WTC11 (cell line): ENCODE data around the gene PRSS1. TPM values are rescaled to one million over a fixed set of nuclear protein-coding genes. Genes with fewer than 3 reads are reported as not detected.
"Not testable (repeated sequence)": the region's sequence is repeated elsewhere in the genome, so short reads cannot be mapped to it uniquely, and the experiment has no call there.

Experiments
- ATAC-seq: fragments of 200-7000 bp; cut with Tn5 transposase; 2 replicates; pipeline ENCODE4 v1.10.0; 2021; ENCODE audit warnings: mild to moderate bottlenecking, moderate library complexity
- CTCF ChIA-PET: fragments of 300-600 bp; sonication (Branson Sonifier 250); formaldehyde crosslinking; loops from one replicate; lab custom pipeline; 2021; ENCODE audit warnings: antibody characterized with exemption; lab: Charles Lee
- POLR2A ChIA-PET: fragments of 350-600 bp; sonication (Branson Sonifier 250); formaldehyde crosslinking; loops from one replicate; lab custom pipeline; 2021; ENCODE audit warnings: antibody characterized with exemption; lab: Charles Lee
- DNase-seq: peaks from one replicate; pipeline ENCODE4 v3.0.0; 2021; ENCODE audit warnings: low spot score
- H3K27ac Mint-ChIP-seq: 2 replicates; pipeline ENCODE4 v1.8.0; 2021; ENCODE audit warnings: mixed read lengths
- H3K27me3 Mint-ChIP-seq: 2 replicates; pipeline ENCODE4 v1.8.0; 2021; ENCODE audit warnings: low read depth, mild to moderate bottlenecking, moderate library complexity, mixed read lengths
- H3K36me3 Mint-ChIP-seq: 2 replicates; pipeline ENCODE4 v1.8.0; 2021; ENCODE audit warnings: mixed read lengths
- H3K4me1 Mint-ChIP-seq: 2 replicates; pipeline ENCODE4 v1.8.0; 2022; ENCODE audit warnings: mixed read lengths
- H3K4me3 Mint-ChIP-seq: 2 replicates; pipeline ENCODE4 v1.8.0; 2021; ENCODE audit warnings: mild to moderate bottlenecking, moderate library complexity, mixed read lengths
- H3K9me3 Mint-ChIP-seq: 2 replicates; pipeline ENCODE4 v1.8.0; 2021; ENCODE audit warnings: mixed read lengths
- CBFB ChIP-seq: sonication (generic); formaldehyde crosslinking; IDR thresholded peaks from 2 replicates; pipeline ENCODE4 v1.8.1; 2022; ENCODE audit warnings: mild to moderate bottlenecking, low read depth, missing genetic modification reagents
- FOXJ3 ChIP-seq: sonication (generic); formaldehyde crosslinking; IDR thresholded peaks from 2 replicates; pipeline ENCODE4 v1.9.0; 2021; ENCODE audit warnings: missing genetic modification reagents, mild to moderate bottlenecking, borderline replicate concordance
- GABPB1 ChIP-seq: sonication (generic); formaldehyde crosslinking; IDR thresholded peaks from 2 replicates; pipeline ENCODE4 v1.8.1; 2023; ENCODE audit warnings: mild to moderate bottlenecking, missing genetic modification reagents
- GRHL2 ChIP-seq: fragments of 250-450 bp; sonication (Bioruptor Pico); IDR thresholded peaks from 2 replicates; pipeline ENCODE4 v1.8.0; 2022; ENCODE audit warnings: mild to moderate bottlenecking, moderate library complexity; ENCODE audit not compliant: insufficient replicate concordance, severe bottlenecking
- KAT7 ChIP-seq: sonication (generic); formaldehyde crosslinking; IDR thresholded peaks from 2 replicates; pipeline ENCODE4 v1.8.1; 2023; ENCODE audit warnings: missing genetic modification reagents, mild to moderate bottlenecking, borderline replicate concordance
- NFATC4 ChIP-seq: fragments of 250-450 bp; sonication (Bioruptor Pico); IDR thresholded peaks from 2 replicates; pipeline ENCODE4 v1.9.0; 2021; ENCODE audit warnings: mild to moderate bottlenecking
- NR1H2 ChIP-seq: sonication (generic); formaldehyde crosslinking; IDR thresholded peaks from 2 replicates; pipeline ENCODE4 v1.9.0; 2021; ENCODE audit warnings: mild to moderate bottlenecking, moderate library complexity, missing genetic modification reagents
- NR2C2 ChIP-seq: sonication (generic); formaldehyde crosslinking; IDR thresholded peaks from 2 replicates; pipeline ENCODE4 v1.8.0; 2022; ENCODE audit warnings: mild to moderate bottlenecking, missing genetic modification reagents
- OVOL2 ChIP-seq: fragments of 250-450 bp; sonication (Bioruptor Pico); IDR thresholded peaks from 2 replicates; pipeline ENCODE4 v1.9.0; 2021; ENCODE audit warnings: mild to moderate bottlenecking, borderline replicate concordance
- SMAD3 ChIP-seq: sonication (generic); formaldehyde crosslinking; IDR thresholded peaks from 2 replicates; pipeline ENCODE4 v1.8.0; 2022; ENCODE audit warnings: missing genetic modification reagents, mild to moderate bottlenecking, borderline replicate concordance
- SMAD4 ChIP-seq: sonication (generic); formaldehyde crosslinking; IDR thresholded peaks from 2 replicates; pipeline ENCODE4 v1.8.0; 2022; ENCODE audit warnings: mild to moderate bottlenecking, missing genetic modification reagents
- SP1 ChIP-seq: sonication (generic); formaldehyde crosslinking; conservative IDR thresholded peaks from 2 replicates; pipeline ENCODE4 v1.8.1; 2022; ENCODE audit warnings: missing genetic modification reagents
- TEAD4 ChIP-seq: sonication (generic); formaldehyde crosslinking; IDR thresholded peaks from 2 replicates; pipeline ENCODE4 v1.8.0; 2022; ENCODE audit warnings: mild to moderate bottlenecking, missing genetic modification reagents
- USF1 ChIP-seq: sonication (generic); formaldehyde crosslinking; IDR thresholded peaks from 2 replicates; pipeline ENCODE4 v1.8.0; 2022; ENCODE audit warnings: mild to moderate bottlenecking, missing genetic modification reagents
- ZBTB21 ChIP-seq: sonication (generic); formaldehyde crosslinking; IDR thresholded peaks from 2 replicates; pipeline ENCODE4 v1.8.1; 2023; ENCODE audit warnings: mild to moderate bottlenecking, missing genetic modification reagents, borderline replicate concordance
- ZNF219 ChIP-seq: sonication (generic); formaldehyde crosslinking; IDR thresholded peaks from 2 replicates; pipeline ENCODE4 v1.8.0; 2023; ENCODE audit warnings: missing genetic modification reagents, mild to moderate bottlenecking, borderline replicate concordance
- ZNF263 ChIP-seq: sonication (generic); formaldehyde crosslinking; IDR thresholded peaks from 2 replicates; pipeline ENCODE4 v1.8.1; 2022; ENCODE audit warnings: low read depth, mild to moderate bottlenecking, moderate library complexity, missing genetic modification reagents
- total RNA-seq: library from RNA; stranded (reverse); gene quantifications from 3 replicates; pipeline ENCODE4 v1.2.3, GENCODE V29; 2021
- TF ChIP-seq, protein P1 (sequence below): sonication (generic); formaldehyde crosslinking; IDR thresholded peaks from 2 replicates; pipeline ENCODE4 v1.8.0; 2022; ENCODE audit warnings: mild to moderate bottlenecking, missing genetic modification reagents
- TF ChIP-seq, protein P2 (sequence below): sonication (generic); formaldehyde crosslinking; conservative IDR thresholded peaks from 2 replicates; pipeline ENCODE4 v1.8.1; 2023; ENCODE audit warnings: mild to moderate bottlenecking, low read depth, missing genetic modification reagents, moderate library complexity
- TF ChIP-seq, protein P3 (sequence below): sonication (generic); formaldehyde crosslinking; conservative IDR thresholded peaks from 2 replicates; pipeline ENCODE4 v1.8.1; 2022; ENCODE audit warnings: mild to moderate bottlenecking, missing genetic modification reagents
- TF ChIP-seq, protein P4 (sequence below): fragments of 250-450 bp; sonication (Bioruptor Pico); IDR thresholded peaks from 2 replicates; pipeline ENCODE4 v2.1.2; 2022; ENCODE audit warnings: mild to moderate bottlenecking, moderate library complexity
- TF ChIP-seq, protein P5 (sequence below): sonication (generic); formaldehyde crosslinking; IDR thresholded peaks from 2 replicates; pipeline ENCODE4 v1.8.1; 2023; ENCODE audit warnings: mild to moderate bottlenecking, moderate library complexity, missing genetic modification reagents

PRSS1 gene
- total RNA-seq, 1 experiment from 2014 or later = 11.1 TPM

GRCh38 chr7:142753366-142753765, 4.1 kb downstream of the PRSS1 start:
- POLR2A ChIA-PET = no interaction called here
- 0 out of 2 replicates have a peak, but pooled peaks cover 4% of the 10 kb centered on the region for H3K4me1 Mint-ChIP-seq
- no peak for ATAC-seq
- H3K36me3 Mint-ChIP-seq = no peaks in the 10 kb centered on the region
- TF ChIP-seq NFATC4 (CRISPR knock-in tag) (no peak), TEAD4 (CRISPR knock-in tag) (no peak), NR1H2 (CRISPR knock-in tag) (no peak), ZNF219 (CRISPR knock-in tag) (no peak), ZNF263 (CRISPR knock-in tag) (no peak), SMAD3 (no peak), GRHL2 (CRISPR knock-in tag) (no peak), OVOL2 (CRISPR knock-in tag) (no peak), KAT7 (no peak), NR2C2 (no peak)
- TF ChIP-seq, protein P1, sequence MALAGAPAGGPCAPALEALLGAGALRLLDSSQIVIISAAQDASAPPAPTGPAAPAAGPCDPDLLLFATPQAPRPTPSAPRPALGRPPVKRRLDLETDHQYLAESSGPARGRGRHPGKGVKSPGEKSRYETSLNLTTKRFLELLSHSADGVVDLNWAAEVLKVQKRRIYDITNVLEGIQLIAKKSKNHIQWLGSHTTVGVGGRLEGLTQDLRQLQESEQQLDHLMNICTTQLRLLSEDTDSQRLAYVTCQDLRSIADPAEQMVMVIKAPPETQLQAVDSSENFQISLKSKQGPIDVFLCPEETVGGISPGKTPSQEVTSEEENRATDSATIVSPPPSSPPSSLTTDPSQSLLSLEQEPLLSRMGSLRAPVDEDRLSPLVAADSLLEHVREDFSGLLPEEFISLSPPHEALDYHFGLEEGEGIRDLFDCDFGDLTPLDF = no peak
- TF ChIP-seq, protein P2, sequence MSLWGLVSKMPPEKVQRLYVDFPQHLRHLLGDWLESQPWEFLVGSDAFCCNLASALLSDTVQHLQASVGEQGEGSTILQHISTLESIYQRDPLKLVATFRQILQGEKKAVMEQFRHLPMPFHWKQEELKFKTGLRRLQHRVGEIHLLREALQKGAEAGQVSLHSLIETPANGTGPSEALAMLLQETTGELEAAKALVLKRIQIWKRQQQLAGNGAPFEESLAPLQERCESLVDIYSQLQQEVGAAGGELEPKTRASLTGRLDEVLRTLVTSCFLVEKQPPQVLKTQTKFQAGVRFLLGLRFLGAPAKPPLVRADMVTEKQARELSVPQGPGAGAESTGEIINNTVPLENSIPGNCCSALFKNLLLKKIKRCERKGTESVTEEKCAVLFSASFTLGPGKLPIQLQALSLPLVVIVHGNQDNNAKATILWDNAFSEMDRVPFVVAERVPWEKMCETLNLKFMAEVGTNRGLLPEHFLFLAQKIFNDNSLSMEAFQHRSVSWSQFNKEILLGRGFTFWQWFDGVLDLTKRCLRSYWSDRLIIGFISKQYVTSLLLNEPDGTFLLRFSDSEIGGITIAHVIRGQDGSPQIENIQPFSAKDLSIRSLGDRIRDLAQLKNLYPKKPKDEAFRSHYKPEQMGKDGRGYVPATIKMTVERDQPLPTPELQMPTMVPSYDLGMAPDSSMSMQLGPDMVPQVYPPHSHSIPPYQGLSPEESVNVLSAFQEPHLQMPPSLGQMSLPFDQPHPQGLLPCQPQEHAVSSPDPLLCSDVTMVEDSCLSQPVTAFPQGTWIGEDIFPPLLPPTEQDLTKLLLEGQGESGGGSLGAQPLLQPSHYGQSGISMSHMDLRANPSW (CRISPR knock-in tag) = no peak
- TF ChIP-seq, protein P3, sequence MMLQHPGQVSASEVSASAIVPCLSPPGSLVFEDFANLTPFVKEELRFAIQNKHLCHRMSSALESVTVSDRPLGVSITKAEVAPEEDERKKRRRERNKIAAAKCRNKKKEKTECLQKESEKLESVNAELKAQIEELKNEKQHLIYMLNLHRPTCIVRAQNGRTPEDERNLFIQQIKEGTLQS (CRISPR knock-in tag) = no peak
- H3K4me3 Mint-ChIP-seq = no peak overlapping the region
- CTCF ChIA-PET = interaction anchor here (1.0 to 1.3 kb wide), 2 partner anchors 21 to 30 kb away, joined by 3 read pairs; no protein-coding TSS in a partner anchor
- peaks cover 17% of the 10 kb centered on the region for H3K9me3 Mint-ChIP-seq
- H3K27me3 Mint-ChIP-seq = peaks cover 7% of the 10 kb centered on the region
- no peak for DNase-seq
- no peak overlapping the region for H3K27ac Mint-ChIP-seq

GRCh38 chr7:142753925-142754491, 4.7 kb downstream of the PRSS1 start:
- not testable (repeated sequence) for ATAC-seq, H3K4me3 Mint-ChIP-seq, DNase-seq, H3K36me3 Mint-ChIP-seq, H3K4me1 Mint-ChIP-seq, H3K27me3 Mint-ChIP-seq, H3K27ac Mint-ChIP-seq
- ChIA-PET POLR2A (interaction anchor here (0.6 kb wide), 1 partner anchor 597 kb away, joined by 3 read pairs; no protein-coding TSS in a partner anchor), CTCF (interaction anchor here (1.0 to 1.3 kb wide), 2 partner anchors 21 to 29 kb away, joined by 3 read pairs; no protein-coding TSS in a partner anchor)
- H3K9me3 Mint-ChIP-seq = peaks cover 17% of the 10 kb centered on the region

- peaks cover 13% of the 10 kb centered on the region for H3K27me3 Mint-ChIP-seq
- DNase-seq (no peak), ATAC-seq (no peak)
- ChIA-PET POLR2A (no interaction called here), CTCF (no interaction called here)
- H3K4me1 Mint-ChIP-seq = no peaks in the 10 kb centered on the region
- H3K4me3 Mint-ChIP-seq = no peak overlapping the region
- H3K27ac Mint-ChIP-seq = no peak overlapping the region
- peaks cover 17% of the 10 kb centered on the region for H3K9me3 Mint-ChIP-seq
- H3K36me3 Mint-ChIP-seq = no peaks in the 10 kb centered on the region
- TF ChIP-seq GRHL2 (CRISPR knock-in tag) = no peak
- TF ChIP-seq, protein P4, sequence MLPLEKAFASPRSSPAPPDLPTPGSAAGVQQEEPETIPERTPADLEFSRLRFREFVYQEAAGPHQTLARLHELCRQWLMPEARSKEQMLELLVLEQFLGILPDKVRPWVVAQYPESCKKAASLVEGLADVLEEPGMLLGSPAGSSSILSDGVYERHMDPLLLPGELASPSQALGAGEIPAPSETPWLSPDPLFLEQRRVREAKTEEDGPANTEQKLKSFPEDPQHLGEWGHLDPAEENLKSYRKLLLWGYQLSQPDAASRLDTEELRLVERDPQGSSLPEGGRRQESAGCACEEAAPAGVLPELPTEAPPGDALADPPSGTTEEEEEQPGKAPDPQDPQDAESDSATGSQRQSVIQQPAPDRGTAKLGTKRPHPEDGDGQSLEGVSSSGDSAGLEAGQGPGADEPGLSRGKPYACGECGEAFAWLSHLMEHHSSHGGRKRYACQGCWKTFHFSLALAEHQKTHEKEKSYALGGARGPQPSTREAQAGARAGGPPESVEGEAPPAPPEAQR (CRISPR knock-in tag) = no peak
- no peak for TF ChIP-seq SP1 (CRISPR knock-in tag)
- TF ChIP-seq GABPB1 = no peak
- no peak for TF ChIP-seq USF1 (CRISPR knock-in tag)
- TF ChIP-seq, protein P5, sequence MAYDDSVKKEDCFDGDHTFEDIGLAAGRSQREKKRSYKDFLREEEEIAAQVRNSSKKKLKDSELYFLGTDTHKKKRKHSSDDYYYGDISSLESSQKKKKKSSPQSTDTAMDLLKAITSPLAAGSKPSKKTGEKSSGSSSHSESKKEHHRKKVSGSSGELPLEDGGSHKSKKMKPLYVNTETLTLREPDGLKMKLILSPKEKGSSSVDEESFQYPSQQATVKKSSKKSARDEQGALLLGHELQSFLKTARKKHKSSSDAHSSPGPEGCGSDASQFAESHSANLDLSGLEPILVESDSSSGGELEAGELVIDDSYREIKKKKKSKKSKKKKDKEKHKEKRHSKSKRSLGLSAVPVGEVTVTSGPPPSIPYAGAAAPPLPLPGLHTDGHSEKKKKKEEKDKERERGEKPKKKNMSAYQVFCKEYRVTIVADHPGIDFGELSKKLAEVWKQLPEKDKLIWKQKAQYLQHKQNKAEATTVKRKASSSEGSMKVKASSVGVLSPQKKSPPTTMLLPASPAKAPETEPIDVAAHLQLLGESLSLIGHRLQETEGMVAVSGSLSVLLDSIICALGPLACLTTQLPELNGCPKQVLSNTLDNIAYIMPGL (CRISPR knock-in tag) = no peak
- no peak for TF ChIP-seq SMAD4 (CRISPR knock-in tag)
- no peak for TF ChIP-seq OVOL2 (CRISPR knock-in tag)
- no peak for TF ChIP-seq ZBTB21 (CRISPR knock-in tag)
- TF ChIP-seq FOXJ3 (CRISPR knock-in tag) = no peak
- no peak for TF ChIP-seq CBFB
- no peak for TF ChIP-seq NR2C2
These were observed 5.7 kb downstream of the PRSS1 start for GRCh38 chr7:142754681-142755575.
